ENCODE results near the gene OR52N4.
"Not testable (repeated sequence)": the region's sequence is repeated elsewhere in the genome, so short reads cannot be mapped to it uniquely, and the experiment has no call there.

The OR52N4 gene

DNA sequence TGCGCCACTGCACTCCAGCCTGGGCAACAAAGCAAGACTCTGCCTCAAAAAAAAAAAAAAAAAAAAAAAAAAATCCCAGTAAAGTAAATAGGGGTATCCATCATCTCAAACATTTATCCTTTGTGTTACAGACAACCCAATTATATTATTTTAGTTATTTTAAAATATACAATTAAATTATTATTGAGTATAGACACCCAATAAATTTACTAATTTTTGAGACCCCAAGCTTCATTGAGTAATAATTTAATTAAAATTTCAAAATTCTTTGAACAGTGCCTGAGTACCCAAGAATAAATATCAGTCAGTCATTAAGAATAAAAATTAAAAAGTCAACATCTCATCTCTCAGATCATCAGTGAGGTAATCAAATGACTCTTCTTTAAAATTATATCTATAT is at the start of gene OR52N4:
Gene OR52N4, plus strand, starts transcription at position 301 of the 400 bp plus-strand sequence. CDS start 498 bp downstream, outside the sequence.
- no peak for DNase-seq (ENCODE audit: low read depth in 3 of 3, low spot score in 1 of 3)

DNA sequence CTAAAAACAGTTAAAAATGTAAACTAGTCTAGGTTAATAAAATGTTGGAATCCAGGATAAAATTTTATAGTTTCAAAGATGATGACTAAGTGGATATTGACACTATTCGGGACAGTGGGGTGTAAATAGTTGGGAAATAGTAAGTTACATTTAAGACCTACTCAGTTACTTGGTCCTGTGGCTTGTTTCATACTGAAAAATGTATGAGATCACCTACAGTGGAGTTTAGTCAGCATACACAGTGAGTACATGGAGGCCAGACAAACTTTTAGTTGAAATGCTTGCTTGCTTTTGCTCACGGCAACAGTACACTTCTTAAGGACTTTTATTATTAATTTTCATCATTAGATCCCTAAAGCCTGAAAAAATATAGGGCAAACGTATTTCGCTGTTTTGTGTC is 48.4 kb upstream of the OR52N4 start:
- no peak for DNase-seq (ENCODE audit: low read depth in 3 of 3, low spot score in 1 of 3)

DNA sequence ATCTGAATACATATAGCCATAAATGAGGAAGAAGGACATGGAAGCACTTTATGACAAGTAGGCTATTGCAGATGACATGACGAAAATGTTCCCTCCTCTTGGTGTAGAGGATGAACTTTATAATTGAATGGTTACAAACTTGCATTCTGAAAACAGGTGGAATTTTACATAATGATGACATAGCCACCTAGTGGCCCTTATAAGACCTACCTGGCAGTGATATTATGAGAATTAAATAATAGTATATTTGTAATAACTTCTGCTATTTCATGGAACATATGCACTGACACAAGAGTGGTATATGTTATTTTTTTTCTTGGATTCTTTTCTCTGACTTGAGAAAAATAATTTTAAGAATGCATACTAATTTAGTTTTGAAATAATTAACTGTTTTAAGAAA is 41.5 kb upstream of the OR52N4 start:
- no peak for DNase-seq (ENCODE audit: low read depth in 3 of 3, low spot score in 1 of 3)

DNA sequence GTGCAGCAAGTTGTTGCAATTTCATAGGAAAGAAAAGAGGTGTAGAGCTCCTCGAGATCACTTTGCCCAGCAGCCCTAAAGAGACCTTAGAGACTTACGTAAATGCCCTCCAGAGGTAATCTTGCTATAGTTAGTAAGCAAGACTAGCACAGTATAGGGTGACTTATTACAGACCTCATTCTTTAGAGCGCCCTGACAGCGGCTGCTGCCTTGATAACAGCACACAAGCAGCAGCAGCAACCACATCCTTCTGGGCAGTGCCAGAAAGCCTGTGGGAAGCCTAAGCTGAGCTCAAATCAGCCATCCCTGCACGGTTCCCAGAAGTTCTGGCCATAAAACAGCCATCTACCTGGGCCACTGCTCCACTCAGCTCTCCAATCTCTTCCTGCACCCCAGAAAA is 40.3 kb upstream of the OR52N4 start:
- no peak for DNase-seq (ENCODE audit: low read depth in 3 of 3, low spot score in 1 of 3)

DNA sequence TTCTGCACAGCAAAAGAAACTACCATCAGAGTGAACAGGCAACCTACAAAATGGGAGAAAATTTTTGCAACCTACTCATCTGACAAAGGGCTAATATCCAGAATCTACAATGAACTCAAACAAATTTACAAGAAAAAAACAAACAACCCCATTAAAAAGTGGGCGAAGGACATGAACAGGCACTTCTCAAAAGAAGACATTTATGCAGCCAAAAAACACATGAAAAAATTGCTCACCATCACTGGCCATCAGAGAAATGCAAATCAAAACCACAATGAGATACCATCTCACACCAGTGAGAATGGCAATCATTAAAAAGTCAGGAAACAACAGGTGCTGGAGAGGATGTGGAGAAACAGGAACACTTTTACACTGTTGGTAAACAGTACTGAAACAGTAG is 37.5 kb upstream of the OR52N4 start:
- not testable (repeated sequence) for DNase-seq (ENCODE audit: low read depth in 3 of 3, low spot score in 1 of 3)

DNA sequence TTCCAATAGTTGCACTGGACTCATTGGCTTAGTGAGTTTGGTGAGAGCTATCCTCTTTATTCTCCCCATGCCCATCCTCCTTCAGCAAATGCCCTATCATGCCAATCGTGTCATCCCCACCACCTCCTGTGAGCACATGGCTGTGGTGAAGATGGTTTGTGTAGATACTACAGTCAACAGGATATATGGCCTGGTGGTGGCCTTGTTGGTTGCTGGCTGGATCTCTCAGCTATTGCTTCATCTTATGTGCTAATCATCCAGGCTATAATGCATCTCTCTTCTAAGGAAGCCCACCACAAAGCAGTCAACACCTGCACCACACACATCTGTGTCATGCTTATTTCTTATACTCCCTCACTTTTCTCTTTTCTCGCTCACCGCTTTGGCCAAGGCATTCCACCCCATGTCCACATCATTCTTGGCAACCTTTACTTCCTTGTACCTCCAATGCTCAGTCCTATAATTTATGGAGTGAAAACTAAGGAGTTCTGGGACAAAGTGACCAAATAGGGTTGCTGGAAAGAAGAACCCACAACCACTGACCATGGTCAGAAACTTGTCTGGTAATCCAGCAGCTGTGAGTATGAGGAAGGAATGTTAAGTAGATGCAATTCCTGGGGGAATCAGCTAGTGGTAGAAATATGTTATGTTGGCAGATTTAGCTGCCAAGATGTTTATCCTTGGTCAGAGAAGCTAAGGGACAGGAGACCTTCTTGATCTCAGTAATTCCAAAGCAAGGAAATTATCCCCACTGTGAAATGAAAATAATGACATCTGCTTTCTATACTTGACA is 34.1 kb upstream of the OR52N4 start:
- DNase-seq (ENCODE audit: low read depth in 3 of 3, low spot score in 1 of 3), result no peak

DNA sequence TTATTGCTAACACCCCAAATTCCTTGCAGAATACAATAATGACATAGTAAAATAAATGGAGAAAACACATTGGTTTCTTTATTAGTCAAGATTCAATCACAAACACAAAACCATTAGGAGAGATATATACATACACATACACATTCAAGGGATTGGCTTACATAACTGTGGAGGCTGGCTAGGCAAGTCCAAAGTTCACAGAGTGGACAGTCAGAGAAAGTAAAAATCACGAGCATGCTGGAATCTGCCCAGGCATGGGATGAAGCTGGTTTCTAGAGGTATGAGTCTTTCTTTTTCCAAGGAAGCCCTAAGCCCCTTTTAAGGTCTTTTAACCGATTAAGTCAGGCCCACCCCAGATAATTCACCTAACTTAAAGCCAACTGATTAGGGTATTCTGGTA is 31.4 kb upstream of the OR52N4 start:
- DNase-seq (ENCODE audit: low read depth in 3 of 3, low spot score in 1 of 3), result no peak

DNA sequence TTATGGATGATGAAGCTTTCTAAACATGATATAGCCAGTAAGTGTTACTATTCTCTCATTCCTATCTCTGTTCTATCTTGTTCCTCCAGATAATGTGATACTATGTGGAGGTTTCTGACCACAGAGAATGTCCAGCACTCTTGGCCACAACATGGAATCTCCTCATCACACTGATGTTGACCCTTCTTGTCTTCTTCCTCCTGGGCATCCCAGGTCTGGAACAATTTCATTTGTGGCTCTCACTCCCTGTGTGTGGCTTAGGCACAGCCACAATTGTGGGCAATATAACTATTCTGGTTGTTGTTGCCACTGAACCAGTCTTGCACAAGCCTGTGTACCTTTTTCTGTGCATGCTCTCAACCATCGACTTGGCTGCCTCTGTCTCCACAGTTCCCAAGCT is 27.7 kb upstream of the OR52N4 start:
- no peak for DNase-seq (ENCODE audit: low read depth in 3 of 3, low spot score in 1 of 3)

DNA sequence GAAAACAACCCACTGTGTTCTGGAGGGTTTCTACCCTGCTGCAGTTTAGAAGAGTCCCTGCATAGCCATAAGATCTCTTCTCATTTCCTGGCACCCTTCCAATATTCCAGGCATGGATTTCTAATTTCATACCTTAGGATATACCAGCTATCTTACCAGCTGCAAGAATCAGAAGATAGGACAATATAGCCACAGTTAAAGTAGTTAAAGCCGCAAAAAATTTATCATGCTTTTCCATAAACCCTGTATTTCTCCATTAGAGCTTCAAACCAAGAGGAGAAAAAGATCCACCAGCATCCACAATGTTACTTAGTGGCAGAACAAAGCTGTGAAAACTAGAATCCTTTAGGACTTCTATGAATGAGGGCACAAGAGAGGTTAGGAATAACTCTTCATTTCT is 26.4 kb upstream of the OR52N4 start:
- no peak for DNase-seq (ENCODE audit: low read depth in 3 of 3, low spot score in 1 of 3)

DNA sequence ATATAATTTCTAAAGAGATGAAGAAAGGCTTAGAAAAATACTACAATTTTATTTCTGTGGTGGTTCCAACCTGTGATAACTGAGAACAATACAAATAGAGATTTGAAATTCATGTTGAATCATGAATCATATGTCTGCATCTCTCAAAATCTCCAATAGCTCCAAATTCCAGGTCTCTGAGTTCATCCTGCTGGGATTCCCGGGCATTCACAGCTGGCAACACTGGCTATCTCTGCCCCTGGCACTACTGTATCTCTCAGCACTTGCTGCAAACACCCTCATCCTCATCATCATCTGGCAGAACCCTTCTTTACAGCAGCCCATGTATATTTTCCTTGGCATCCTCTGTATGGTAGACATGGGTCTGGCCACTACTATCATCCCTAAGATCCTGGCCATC is 17.6 kb upstream of the OR52N4 start, which contains the start of gene OR56B1:
Gene OR56B1, plus strand, starts transcription at position 53 of the 400 bp plus-strand sequence. Its CDS starts 69 bp downstream, at position 122.
- no peak for DNase-seq (ENCODE audit: low read depth in 3 of 3, low spot score in 1 of 3)

DNA sequence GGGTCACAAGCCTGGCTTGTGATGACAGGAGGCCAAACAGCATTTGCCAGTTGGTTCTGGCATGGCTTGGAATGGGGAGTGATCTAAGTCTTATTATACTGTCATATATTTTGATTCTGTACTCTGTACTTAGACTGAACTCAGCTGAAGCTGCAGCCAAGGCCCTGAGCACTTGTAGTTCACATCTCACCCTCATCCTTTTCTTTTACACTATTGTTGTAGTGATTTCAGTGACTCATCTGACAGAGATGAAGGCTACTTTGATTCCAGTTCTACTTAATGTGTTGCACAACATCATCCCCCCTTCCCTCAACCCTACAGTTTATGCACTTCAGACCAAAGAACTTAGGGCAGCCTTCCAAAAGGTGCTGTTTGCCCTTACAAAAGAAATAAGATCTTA is 17.0 kb upstream of the OR52N4 start:
- no peak for DNase-seq (ENCODE audit: low read depth in 3 of 3, low spot score in 1 of 3)

DNA sequence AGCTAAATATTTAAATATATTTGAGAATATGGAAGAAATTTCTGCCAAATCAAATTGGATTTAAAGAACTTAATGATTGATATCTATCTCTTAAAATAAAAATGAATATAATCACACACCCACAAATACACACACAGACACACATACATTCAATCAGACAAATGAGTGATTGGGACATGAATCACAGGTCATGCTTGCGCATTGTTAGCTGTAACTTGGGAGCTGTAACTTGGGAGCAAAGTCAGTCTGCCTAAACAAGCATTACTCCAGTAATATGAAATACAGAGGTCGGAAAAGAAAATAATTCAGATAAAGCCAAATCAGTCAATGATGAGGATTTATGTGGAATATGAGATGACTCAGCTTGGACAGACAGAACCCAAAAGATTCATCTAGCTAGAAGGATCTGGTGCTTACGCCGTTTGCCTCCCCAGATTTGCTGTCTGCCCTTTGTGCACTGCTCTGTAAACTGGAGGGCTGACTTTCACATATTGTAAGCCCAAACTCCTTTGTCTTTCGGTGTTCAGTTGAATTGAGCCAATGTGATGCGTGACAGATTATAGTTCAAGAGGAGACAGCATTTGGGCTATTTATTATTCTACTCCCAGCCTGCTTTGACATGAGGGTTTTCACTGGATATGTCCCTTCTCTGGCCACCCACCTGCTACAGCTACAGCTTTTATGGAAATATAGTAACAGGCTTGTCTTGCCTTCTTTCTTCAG is 16.2 kb upstream of the OR52N4 start:
- no peak for DNase-seq (ENCODE audit: low read depth in 3 of 3, low spot score in 1 of 3)

DNA sequence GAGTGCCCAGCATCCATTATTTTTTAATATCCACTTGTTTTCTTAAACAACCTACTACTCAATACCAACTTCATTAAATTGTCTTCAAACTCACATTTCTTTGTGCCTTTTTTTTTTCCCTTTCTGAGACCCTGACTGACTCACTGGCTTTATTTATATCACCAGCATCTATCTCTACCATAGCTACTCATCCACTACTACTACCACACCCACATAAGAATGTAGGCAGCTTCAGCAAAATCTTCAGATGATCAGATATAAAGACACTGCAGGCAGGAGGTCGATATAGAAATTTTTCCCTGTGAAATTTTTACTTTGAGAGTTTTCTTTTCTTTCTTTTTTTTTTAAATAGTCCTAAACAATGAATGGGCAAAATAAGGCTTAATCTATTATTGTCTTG is 15.6 kb upstream of the OR52N4 start:
- DNase-seq (ENCODE audit: low read depth in 3 of 3, low spot score in 1 of 3), result no peak

DNA sequence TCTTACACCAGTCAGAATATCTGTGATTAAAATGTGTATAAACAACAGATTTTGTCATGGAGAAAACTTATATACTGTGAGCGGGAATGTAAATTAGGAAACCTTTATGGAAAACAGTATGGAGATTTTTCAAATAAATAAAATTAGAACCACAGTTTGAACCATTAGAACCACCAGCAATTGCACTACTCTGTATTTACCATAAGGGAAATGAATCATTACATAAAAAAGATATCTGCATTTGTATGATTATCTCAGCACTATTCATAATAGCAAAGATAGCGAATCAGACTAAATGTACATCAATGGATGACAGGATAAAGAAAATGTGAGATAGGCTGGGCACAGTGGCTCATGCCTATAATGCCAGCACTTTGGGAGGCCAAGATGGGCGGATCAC is 7.4 kb upstream of the OR52N4 start:
- DNase-seq (ENCODE audit: low read depth in 3 of 3, low spot score in 1 of 3), result no peak

DNA sequence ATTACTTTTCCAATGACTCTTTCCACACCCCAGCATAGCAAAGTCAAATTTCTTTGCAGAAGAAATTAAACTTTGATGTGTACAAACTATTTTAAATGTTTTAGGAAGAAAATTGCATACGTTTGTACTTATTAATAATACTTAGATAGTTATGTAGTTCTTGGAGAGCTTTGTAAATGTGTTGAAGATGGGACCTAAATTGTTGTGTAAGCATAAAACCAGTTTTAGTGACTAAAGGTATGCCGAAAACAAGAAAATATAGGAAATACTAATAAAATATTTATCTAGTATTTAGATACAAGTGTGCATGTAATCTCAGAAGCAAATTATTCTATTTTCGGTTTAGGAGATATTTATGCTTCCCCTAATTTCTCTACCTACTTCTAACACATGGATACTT is 4.2 kb upstream of the OR52N4 start:
- DNase-seq (ENCODE audit: low read depth in 3 of 3, low spot score in 1 of 3), result no peak

DNA sequence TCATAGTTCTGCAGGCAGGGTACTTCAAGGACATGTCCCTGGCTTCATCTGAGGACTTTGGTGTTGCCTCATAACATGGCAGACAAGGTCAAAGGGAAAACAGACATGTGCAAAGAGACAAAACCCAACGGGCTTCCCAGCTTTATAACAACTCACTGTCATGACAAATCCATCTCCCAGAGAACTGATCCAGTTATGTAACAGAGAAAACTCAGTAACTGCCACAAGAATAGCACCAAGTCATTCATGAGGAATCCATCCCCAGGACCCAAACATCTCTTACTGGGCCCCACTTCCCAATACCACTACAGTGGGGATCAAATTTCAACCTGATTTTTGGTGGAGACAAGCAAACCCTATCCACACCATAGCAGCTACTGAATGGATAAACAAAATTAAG is 13.0 kb downstream of the OR52N4 start:
- DNase-seq (ENCODE audit: low read depth in 3 of 3, low spot score in 1 of 3), result no peak

DNA sequence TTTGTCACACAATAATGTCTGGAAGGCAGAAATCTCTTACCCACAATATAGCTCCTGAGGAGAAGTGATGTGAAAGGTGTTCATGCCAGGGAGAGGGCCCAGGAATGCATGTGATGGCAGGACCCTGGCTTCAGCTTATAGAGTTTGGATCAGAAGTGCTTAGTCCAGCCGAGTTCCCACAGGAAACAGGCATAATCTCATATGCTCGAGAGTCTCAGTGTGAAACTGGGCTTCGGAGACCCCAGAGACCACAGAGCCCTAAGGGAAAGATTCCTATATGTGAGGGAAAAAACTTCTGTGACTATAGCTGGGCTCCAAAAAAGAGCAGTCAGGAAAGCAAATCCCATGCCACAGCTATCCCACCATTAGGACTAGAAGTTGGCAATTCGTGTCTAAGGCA is 29.2 kb downstream of the OR52N4 start, which contains the start of gene OR52N5:
Gene OR52N5, minus strand, starts transcription at position 101 of the 400 bp plus-strand sequence. CDS start 4,721 bp downstream, outside the sequence.
- DNase-seq (ENCODE audit: low read depth in 3 of 3, low spot score in 1 of 3), result no peak

DNA sequence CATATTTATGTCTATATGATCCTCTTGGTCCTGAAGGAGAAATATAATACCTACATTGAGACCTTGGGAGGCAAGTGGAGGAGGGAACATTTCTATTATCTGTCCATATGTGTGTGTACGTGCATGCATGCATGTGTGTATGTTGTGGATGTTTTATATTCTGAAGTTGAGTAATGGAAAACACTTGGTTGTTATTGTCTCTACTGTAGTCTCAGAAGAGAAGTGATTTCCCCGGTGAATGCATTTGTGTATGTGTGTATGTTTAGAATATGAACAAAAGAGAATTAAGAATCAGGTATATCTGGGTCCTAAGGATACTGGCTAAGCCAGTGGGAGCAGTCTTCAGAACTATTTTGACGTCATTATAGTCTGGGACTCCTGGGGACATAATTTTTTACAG is 37.1 kb downstream of the OR52N4 start, which contains the start of gene OR52N1:
Gene OR52N1, minus strand, starts transcription at position 101 of the 400 bp plus-strand sequence. CDS start 2,449 bp downstream, outside the sequence.
- no peak for DNase-seq (ENCODE audit: low read depth in 3 of 3, low spot score in 1 of 3)

DNA sequence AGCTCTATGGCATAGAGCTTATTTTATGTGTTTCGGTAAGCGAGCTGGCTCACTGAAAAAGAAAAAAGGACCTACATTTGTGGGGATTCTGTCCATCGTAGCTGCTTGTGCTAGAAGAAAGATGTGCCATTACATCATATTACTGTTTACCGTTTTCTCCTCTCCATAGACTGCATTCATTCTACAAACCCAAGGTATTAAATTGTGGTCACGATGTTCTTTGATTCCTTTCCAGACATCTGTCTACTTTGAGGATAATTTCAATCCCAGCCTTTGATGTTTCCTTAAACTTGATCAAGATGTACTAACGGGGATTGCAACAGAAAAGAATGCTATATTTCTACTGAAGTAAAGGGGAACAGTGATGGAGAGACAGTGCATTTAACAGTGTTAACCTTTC is 42.5 kb downstream of the OR52N4 start:
- DNase-seq (ENCODE audit: low read depth in 3 of 3, low spot score in 1 of 3), result no peak

DNA sequence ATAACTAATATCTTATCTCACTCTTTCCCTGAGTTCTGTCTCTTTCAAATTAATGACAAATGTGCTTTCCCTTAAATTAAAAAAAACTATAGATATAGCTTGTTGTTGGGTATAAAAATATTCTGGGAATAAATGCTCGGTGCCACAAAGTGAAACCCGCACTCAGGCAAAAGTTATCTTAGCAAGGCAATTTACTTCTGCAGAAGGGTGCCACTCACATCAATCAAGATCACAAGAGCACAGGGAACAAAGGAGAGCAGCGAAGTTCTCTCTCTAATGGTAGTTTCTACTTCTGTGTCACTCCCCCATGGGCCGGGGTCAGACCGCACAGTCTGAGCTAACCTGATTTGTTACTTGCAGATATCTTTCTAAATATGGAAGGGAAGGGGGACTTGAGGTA is 49.9 kb downstream of the OR52N4 start:
- DNase-seq (ENCODE audit: low read depth in 3 of 3, low spot score in 1 of 3), result no peak
